Endothelial cell of umbilical vein (primary cell): ENCODE data around the gene SNX10. TPM values are rescaled to one million over a fixed set of nuclear protein-coding genes. Genes with fewer than 3 reads are reported as not detected.

Source experiments
- BruUV-seq: library from RNA; stranded (reverse); fragments of 400-500 nt; replicated peaks from 2 replicates; lab custom pipeline; 2021; lab: Mats Ljungman, UMichigan
- CTCF ChIA-PET: fragments of 300-600, 350-600 bp; sonication (Branson Sonifier 250); formaldehyde crosslinking; loops from one replicate; lab custom pipeline; 2021; ENCODE audit warnings: antibody characterized with exemption, inconsistent platforms; lab: Charles Lee
- POLR2A ChIA-PET: fragments of 300-600, 350-600 bp; sonication (Branson Sonifier 250); formaldehyde crosslinking; loops from one replicate; lab custom pipeline; 2021; ENCODE audit warnings: antibody characterized with exemption, inconsistent platforms; lab: Charles Lee
- DNase-seq: peaks from one replicate; pipeline ENCODE4 v3.0.0-alpha.2; 2011; ENCODE audit warnings: low read depth, low spot score
- FAIRE-seq: peaks from 2 replicates; lab custom pipeline; 2011; peaks lifted over from hg19 to GRCh38; lab: Jason Lieb, UNC
- H2AFZ ChIP-seq: 2 replicates; pipeline ENCODE4 v1.6.0; 2012; ENCODE audit warnings: low read depth, low read length, control low read depth, inconsistent platforms
- H3K27ac ChIP-seq: 2 replicates; pipeline ENCODE4 v1.5.1; 2011; ENCODE audit warnings: low read depth, mild to moderate bottlenecking, control low read depth, low read length, moderate library complexity; ENCODE audit not compliant: insufficient read depth
- H3K27me3 ChIP-seq, 2 experiments: 2 replicates each; pipeline versions ENCODE4 v1.6.0 to v1.6.1; 2011; ENCODE audit warnings: low read length in 2 of 2, mixed read lengths in 1 of 2; ENCODE audit not compliant: control insufficient read depth in 2 of 2, insufficient read depth in 2 of 2
- H3K36me3 ChIP-seq, 2 experiments: 2 replicates in 1 of 2; 3 replicates in 1 of 2; pipeline ENCODE4 v1.5.1; 2011; ENCODE audit warnings: low read length in 2 of 2, mild to moderate bottlenecking in 1 of 2, moderate library complexity in 1 of 2; ENCODE audit not compliant: control insufficient read depth in 2 of 2, insufficient read depth in 2 of 2; ENCODE audit errors: extremely low read depth in 1 of 2
- H3K4me1 ChIP-seq: 3 replicates; pipeline ENCODE4 v1.5.1; 2011; ENCODE audit warnings: mild to moderate bottlenecking, low read length; ENCODE audit not compliant: control insufficient read depth, insufficient read depth; ENCODE audit errors: extremely low read depth
- H3K4me2 ChIP-seq: 2 replicates; pipeline ENCODE4 v1.6.1; 2011; ENCODE audit warnings: low read length, control low read depth, mixed read lengths; ENCODE audit not compliant: insufficient read depth
- H3K4me3 ChIP-seq, 3 experiments: fragments of 200-600 bp in 1 of 3; sonication (generic), shearing (Covaris generic) in 1 of 3; replicated peaks in 1 of 3; 2 replicates each; pipeline ENCODE4 v1.5.1; 2011 to 2016; ENCODE audit warnings: control low read depth in 3 of 3, low read length in 3 of 3, mild to moderate bottlenecking in 2 of 3, inconsistent platforms in 1 of 3, low read depth in 1 of 3, moderate library complexity in 1 of 3; ENCODE audit not compliant: insufficient read depth in 1 of 3
- H3K79me2 ChIP-seq: 2 replicates; pipeline ENCODE4 v1.6.0; 2012; ENCODE audit warnings: low read length, inconsistent platforms; ENCODE audit not compliant: control insufficient read depth, insufficient read depth
- H3K9ac ChIP-seq: replicated peaks from 2 replicates; pipeline ENCODE3; 2011; ENCODE audit warnings: low read length, control low read depth; ENCODE audit not compliant: insufficient read depth; ENCODE audit errors: extremely low read depth
- H3K9me1 ChIP-seq: replicated peaks from 3 replicates; pipeline ENCODE4 v1.6.0; 2011; ENCODE audit warnings: mild to moderate bottlenecking, low read length; ENCODE audit not compliant: control insufficient read depth, insufficient read depth; ENCODE audit errors: extremely low read depth
- H3K9me3 ChIP-seq: replicated peaks from 2 replicates; pipeline ENCODE4 v1.5.1; 2012; ENCODE audit warnings: low read length, inconsistent platforms; ENCODE audit not compliant: control insufficient read depth, insufficient read depth
- H4K20me1 ChIP-seq: replicated peaks from 2 replicates; pipeline ENCODE3; 2011; ENCODE audit warnings: mild to moderate bottlenecking, low read length; ENCODE audit not compliant: control insufficient read depth, insufficient read depth; ENCODE audit errors: extremely low read depth
- CTCF ChIP-seq, 2 donors: IDR thresholded peaks; 1 replicate in 1 of 2; 2 replicates in 1 of 2; pipeline ENCODE4 v1.5.1; 2011; ENCODE audit warnings: low read length in 2 of 2, mild to moderate bottlenecking in 2 of 2, moderate library complexity in 2 of 2, control low read depth in 1 of 2, inconsistent platforms in 1 of 2, low read depth in 1 of 2; ENCODE audit not compliant: insufficient read depth in 1 of 2; ENCODE audit errors: extremely low read depth in 1 of 2
- EZH2 ChIP-seq: IDR thresholded peaks from 2 replicates; pipeline ENCODE4 v1.6.1; 2012; ENCODE audit warnings: borderline replicate concordance, low read depth, mild to moderate bottlenecking, moderate library complexity, low read length, inconsistent platforms; ENCODE audit not compliant: severe bottlenecking
- FOS ChIP-seq: IDR thresholded peaks from 2 replicates; pipeline ENCODE4 v1.6.1; 2011; ENCODE audit warnings: mild to moderate bottlenecking, low read length, moderate library complexity, borderline replicate concordance; ENCODE audit not compliant: insufficient read depth
- GATA2 ChIP-seq: IDR thresholded peaks from 2 replicates; pipeline ENCODE4 v1.7.0; 2011; ENCODE audit warnings: low read depth, mild to moderate bottlenecking, moderate library complexity, mixed read lengths, low read length; ENCODE audit not compliant: insufficient read length, insufficient read depth
- JUN ChIP-seq: IDR thresholded peaks from 2 replicates; pipeline ENCODE4 v1.6.1; 2011; ENCODE audit warnings: borderline replicate concordance, low read depth; ENCODE audit not compliant: insufficient read length, insufficient read depth
- MAX ChIP-seq: IDR thresholded peaks from 2 replicates; pipeline ENCODE4 v1.6.1; 2011; ENCODE audit not compliant: insufficient read depth, insufficient read length
- MYC ChIP-seq: IDR thresholded peaks from one replicate; pipeline ENCODE4 v1.6.1; 2011; ENCODE audit warnings: mild to moderate bottlenecking, low read depth, low read length
- POLR2A ChIP-seq: IDR thresholded peaks from 2 replicates; pipeline ENCODE4 v1.6.1; 2012; ENCODE audit warnings: low read depth, mild to moderate bottlenecking, control low read depth, low read length
- POLR2AphosphoS5 ChIP-seq: IDR thresholded peaks from 2 replicates; pipeline ENCODE4 v1.6.1; 2012; ENCODE audit warnings: low read depth, mild to moderate bottlenecking, control low read depth, low read length, moderate library complexity; ENCODE audit not compliant: insufficient read depth
- dilution Hi-C: fragments of 300-500 bp; cut with MboI; formaldehyde crosslinking; loops from one replicate; pipeline ENCODE4 v1.15.0; 2019; ENCODE audit warnings: low sequenced_read_pairs; ENCODE audit not compliant: extremely low pct_ligation_motif_present
- intact Hi-C: fragments of 100-400 bp; cut with micrococcal nuclease; formaldehyde crosslinking; loops from one replicate; pipeline ENCODE4 v1.10.0; 2022
- polyA plus RNA-seq, 4 experiments: library from polyadenylated mRNA; depleted of rRNA in 3 of 4; stranded (reverse) in 3 of 4; unstranded in 1 of 4; fragments of >200 nt; gene quantifications; 2 replicates each; pipeline versions ENCODE4 v1.2.1 to v1.2.3, GENCODE V29; 2011 to 2012; ENCODE audit warnings: missing spikeins in 1 of 4
- total RNA-seq: library from RNA; stranded (reverse); gene quantifications from 2 replicates; pipeline ENCODE4 v1.2.3, GENCODE V29; 2021

SNX10 gene
- total and polyA plus RNA-seq, 2 donors (not counting 3 experiments of a cell fraction or from before 2014, with no cell fraction given) = 0.25 to 0.80 TPM

GRCh38 chr7:26334166-26334859 lies 42.7 kb downstream of the SNX10 start:
- DNase-seq (no peak), FAIRE-seq (no peak)
- Histone ChIP-seq H3K4me1 (no peaks in the 10 kb centered on the region), H3K9ac (no peak overlapping the region), H3K27ac (no peak overlapping the region), H2AFZ (no peak overlapping the region), H3K4me3 (no peak overlapping the region), H3K9me1 (no peaks in the 10 kb centered on the region), H3K79me2 (no peaks in the 10 kb centered on the region), H3K4me2 (no peak overlapping the region), H3K27me3 (no peaks in the 10 kb centered on the region), H3K36me3 (no peaks in the 10 kb centered on the region), H4K20me1 (no peaks in the 10 kb centered on the region), H3K9me3 (no peaks in the 10 kb centered on the region)
- CTCF ChIA-PET = interaction anchor here (1.0 to 1.5 kb wide), 2 partner anchors 19 to 31 kb away, joined by 3 read pairs; no protein-coding TSS in a partner anchor
- POLR2A ChIA-PET = no interaction called here
- intact Hi-C loops (no loop called here), dilution Hi-C loops (no loop called here)
- BruUV-seq = no TSS peak
- TF ChIP-seq CTCF (IDR thresholded peaks at IDR 0.05; ENCODE audit: extremely low read depth in 1 of 2, insufficient read depth in 1 of 2, low read depth in 1 of 2, low read length in 2 of 2) (no peak), POLR2A (no peak), FOS (no peak), JUN (no peak), EZH2 (no peak), MYC (no peak), GATA2 (no peak), POLR2AphosphoS5 (no peak), MAX (no peak)
